OCI-LY3 (cell line): ENCODE data around the gene WLS.

Source experiments
- H2AFZ ChIP-seq: fragments of 200-600, 300-600 bp; shearing (Covaris generic); 2 replicates; pipeline ENCODE4 v1.6.0; 2014; ENCODE audit warnings: antibody characterized with exemption, low read depth, low read length
- H3K27ac ChIP-seq: fragments of 200-600, 300-600 bp; sonication (generic); 2 replicates; pipeline ENCODE4 v1.5.1; 2014; ENCODE audit warnings: mild to moderate bottlenecking, low read length, moderate library complexity, mixed read lengths
- H3K27me3 ChIP-seq: fragments of 200-600, 300-600 bp; sonication (generic); 2 replicates; pipeline ENCODE4 v1.6.1; 2014; ENCODE audit warnings: low read depth, low read length, mixed read lengths
- H3K36me3 ChIP-seq: fragments of 200-600, 300-600 bp; sonication (generic); replicated peaks from 2 replicates; pipeline ENCODE3; 2014; ENCODE audit warnings: low read depth, low read length, mixed read lengths
- H3K4me1 ChIP-seq: fragments of 300-600, 200-600 bp; sonication (generic); 2 replicates; pipeline ENCODE4 v1.6.1; 2014; ENCODE audit warnings: low read length, mixed read lengths
- H3K4me2 ChIP-seq: fragments of 200-600, 300-600 bp; sonication (generic); 2 replicates; pipeline ENCODE4 v1.6.1; 2014; ENCODE audit warnings: low read length, mixed read lengths
- H3K4me3 ChIP-seq: fragments of 300-600, 200-600 bp; sonication (generic); 2 replicates; pipeline ENCODE4 v1.5.1; 2014; ENCODE audit warnings: antibody characterized with exemption, mild to moderate bottlenecking, low read length, moderate library complexity
- H3K79me2 ChIP-seq: fragments of 300-600, 200-600 bp; shearing (Covaris generic); 2 replicates; pipeline ENCODE4 v1.6.1; 2014; ENCODE audit warnings: mild to moderate bottlenecking, low read length, mixed read lengths
- H3K9ac ChIP-seq: fragments of 300-600, 200-600 bp; shearing (Covaris generic); 2 replicates; pipeline ENCODE4 v1.6.0; 2014; ENCODE audit warnings: mild to moderate bottlenecking, low read length, moderate library complexity
- H3K9me3 ChIP-seq: fragments of 200-600, 300-600 bp; shearing (Covaris generic); 2 replicates; pipeline ENCODE4 v1.6.1; 2014; ENCODE audit warnings: low read length, mixed read lengths; ENCODE audit not compliant: insufficient read depth
- H4K20me1 ChIP-seq: fragments of 200-600, 300-600 bp; sonication (generic); 2 replicates; pipeline ENCODE4 v1.6.1; 2016; ENCODE audit warnings: low read length, mixed read lengths; ENCODE audit not compliant: insufficient read depth
- EZH2phosphoT487 ChIP-seq: fragments of 200-600 bp; shearing (Covaris generic); IDR thresholded peaks from 2 replicates; pipeline ENCODE4 v1.6.1; 2018; ENCODE audit warnings: antibody characterized with exemption, mixed run types, low read depth
- TF ChIP-seq, protein P1 (sequence below): fragments of 200-600, 300-600 bp; sonication (generic); IDR thresholded peaks from 2 replicates; pipeline ENCODE4 v1.5.1; 2014; ENCODE audit warnings: antibody characterized with exemption, low read length, low read depth

The WLS gene

DNA sequence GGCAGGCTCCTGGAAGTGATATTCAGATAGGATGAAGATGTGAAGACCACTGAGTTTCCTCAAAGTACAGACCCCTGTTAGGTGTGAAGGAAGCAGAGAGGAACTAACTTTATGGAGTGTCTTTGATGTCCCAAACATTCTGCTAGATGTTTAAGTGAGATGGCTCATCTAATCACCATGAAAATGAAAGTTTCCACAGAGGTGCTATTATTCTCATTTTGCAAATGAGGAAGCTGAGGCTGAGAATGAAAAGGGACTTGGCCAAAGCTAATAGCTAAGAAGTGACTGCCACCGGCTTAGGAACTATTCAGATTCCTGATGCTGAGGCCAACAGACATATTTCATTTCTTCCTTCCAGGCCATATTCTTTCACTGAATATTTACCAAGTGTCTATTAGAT, 45.9 kb upstream of the WLS start:
- H3K27me3 ChIP-seq, result no peaks in the 10 kb centered on the region
- no peaks in the 10 kb centered on the region for H3K9me3 ChIP-seq

DNA sequence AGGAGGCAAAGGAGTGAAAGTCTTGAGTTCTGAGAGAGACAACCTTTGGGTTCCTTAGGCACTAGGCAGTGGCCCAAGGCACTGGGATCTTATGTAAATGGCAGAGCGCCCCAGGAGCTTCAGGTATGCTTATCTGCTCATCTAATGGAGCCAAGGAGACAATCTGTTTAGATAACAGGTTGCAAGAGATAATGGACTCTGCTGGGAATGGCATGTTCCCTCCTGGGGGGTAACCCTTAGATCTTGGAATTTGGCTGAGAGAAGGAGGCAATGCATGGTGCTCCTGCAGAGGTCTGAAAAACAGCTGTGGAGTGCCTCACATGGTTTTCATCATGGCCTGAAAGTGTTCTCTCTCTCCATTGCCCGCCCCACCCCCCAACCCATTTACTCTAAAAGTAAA, 44.1 kb upstream of the WLS start:
- Histone ChIP-seq H3K27me3 (no peaks in the 10 kb centered on the region), H3K27ac (no peak overlapping the region), H4K20me1 (no peaks in the 10 kb centered on the region), H3K79me2 (no peaks in the 10 kb centered on the region), H3K4me3 (no peak overlapping the region), H3K4me2 (no peak overlapping the region), H3K4me1 (peaks cover 6% of the 10 kb centered on the region; the same call in 1 of the 2 replicates), H3K9ac (no peak overlapping the region), H3K36me3 (no peaks in the 10 kb centered on the region), H2AFZ (no peak overlapping the region), H3K9me3 (no peaks in the 10 kb centered on the region)
- no peak for TF ChIP-seq EZH2phosphoT487
- TF ChIP-seq, protein P1, sequence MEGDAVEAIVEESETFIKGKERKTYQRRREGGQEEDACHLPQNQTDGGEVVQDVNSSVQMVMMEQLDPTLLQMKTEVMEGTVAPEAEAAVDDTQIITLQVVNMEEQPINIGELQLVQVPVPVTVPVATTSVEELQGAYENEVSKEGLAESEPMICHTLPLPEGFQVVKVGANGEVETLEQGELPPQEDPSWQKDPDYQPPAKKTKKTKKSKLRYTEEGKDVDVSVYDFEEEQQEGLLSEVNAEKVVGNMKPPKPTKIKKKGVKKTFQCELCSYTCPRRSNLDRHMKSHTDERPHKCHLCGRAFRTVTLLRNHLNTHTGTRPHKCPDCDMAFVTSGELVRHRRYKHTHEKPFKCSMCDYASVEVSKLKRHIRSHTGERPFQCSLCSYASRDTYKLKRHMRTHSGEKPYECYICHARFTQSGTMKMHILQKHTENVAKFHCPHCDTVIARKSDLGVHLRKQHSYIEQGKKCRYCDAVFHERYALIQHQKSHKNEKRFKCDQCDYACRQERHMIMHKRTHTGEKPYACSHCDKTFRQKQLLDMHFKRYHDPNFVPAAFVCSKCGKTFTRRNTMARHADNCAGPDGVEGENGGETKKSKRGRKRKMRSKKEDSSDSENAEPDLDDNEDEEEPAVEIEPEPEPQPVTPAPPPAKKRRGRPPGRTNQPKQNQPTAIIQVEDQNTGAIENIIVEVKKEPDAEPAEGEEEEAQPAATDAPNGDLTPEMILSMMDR, result no peak

More for the DNA sequence above, 45.9 kb upstream of the WLS start:
- no peak for TF ChIP-seq EZH2phosphoT487
- TF ChIP-seq, protein P1, result no peak
- H3K27ac ChIP-seq, result no peak overlapping the region
- peaks cover 5% of the 10 kb centered on the region; the same call in 1 of the 2 replicates for H3K4me1 ChIP-seq
- H3K4me3 ChIP-seq, result no peak overlapping the region
- no peak overlapping the region for H3K4me2 ChIP-seq
- no peaks in the 10 kb centered on the region for H4K20me1 ChIP-seq
- H3K36me3 ChIP-seq, result no peaks in the 10 kb centered on the region
- no peak overlapping the region for H2AFZ ChIP-seq
- no peak overlapping the region for H3K9ac ChIP-seq
- H3K79me2 ChIP-seq, result no peaks in the 10 kb centered on the region

DNA sequence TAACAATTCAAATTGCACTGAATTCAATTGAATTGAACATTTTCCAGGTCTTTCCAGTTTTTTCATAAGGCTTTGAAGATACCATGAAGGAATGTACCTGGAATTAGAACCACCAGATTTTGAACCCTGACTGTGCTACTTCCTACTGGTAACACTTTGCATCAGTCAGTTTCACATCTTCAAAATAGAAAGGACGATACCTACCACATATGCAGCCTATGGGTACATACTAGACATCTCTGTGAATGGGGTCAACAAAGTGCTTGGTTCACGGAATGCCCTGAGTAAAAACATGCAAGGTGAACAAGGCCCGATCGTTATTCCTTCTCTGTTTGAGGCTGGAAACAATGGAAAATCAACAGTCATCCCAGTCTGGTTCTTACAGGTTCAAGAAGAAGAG, 41.2 kb upstream of the WLS start:
- Histone ChIP-seq H3K4me2 (no peak overlapping the region), H3K27me3 (no peaks in the 10 kb centered on the region), H3K4me3 (no peak overlapping the region)

DNA sequence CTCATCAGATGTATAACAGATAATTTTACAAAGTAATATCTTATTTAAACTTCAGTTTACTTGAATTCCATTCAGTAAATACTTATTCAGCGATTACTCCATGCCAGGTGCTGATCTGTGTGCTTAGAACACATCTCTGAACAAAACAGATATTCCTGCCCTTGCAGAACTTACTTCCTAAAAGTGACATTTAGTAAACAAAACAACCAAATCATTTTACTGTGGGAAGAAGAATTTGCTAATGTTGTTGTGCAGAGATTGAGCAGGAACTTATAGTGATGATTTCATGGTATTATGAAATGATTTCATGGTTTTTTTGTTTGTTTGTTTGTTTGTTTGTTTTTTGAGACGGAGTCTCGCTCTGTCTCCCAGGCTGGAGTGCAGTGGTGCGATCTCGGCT, 39.3 kb upstream of the WLS start:
- H4K20me1 ChIP-seq, result no peaks in the 10 kb centered on the region
- no peaks in the 10 kb centered on the region for H3K79me2 ChIP-seq
- H3K4me2 ChIP-seq, result no peak overlapping the region
- H2AFZ ChIP-seq, result no peak overlapping the region
- no peak overlapping the region for H3K9ac ChIP-seq
- H3K4me1 ChIP-seq, result peaks cover 24% of the 10 kb centered on the region
- no peaks in the 10 kb centered on the region for H3K27me3 ChIP-seq
- no peaks in the 10 kb centered on the region for H3K9me3 ChIP-seq
- no peak overlapping the region for H3K4me3 ChIP-seq
- no peak overlapping the region for H3K27ac ChIP-seq
- no peak for TF ChIP-seq EZH2phosphoT487
- TF ChIP-seq, protein P1, result no peak
- H3K36me3 ChIP-seq, result no peaks in the 10 kb centered on the region

More for the DNA sequence above, 41.2 kb upstream of the WLS start:
- no peak overlapping the region for H3K9ac ChIP-seq
- H3K4me1 ChIP-seq, result peaks cover 24% of the 10 kb centered on the region
- no peaks in the 10 kb centered on the region for H3K9me3 ChIP-seq
- H3K36me3 ChIP-seq, result no peaks in the 10 kb centered on the region
- no peak for TF ChIP-seq EZH2phosphoT487
- TF ChIP-seq, protein P1, result no peak
- no peaks in the 10 kb centered on the region for H4K20me1 ChIP-seq
- no peaks in the 10 kb centered on the region for H3K79me2 ChIP-seq
- H2AFZ ChIP-seq, result no peak overlapping the region
- H3K27ac ChIP-seq, result no peak overlapping the region
